HG03342 (cell line): Measurements from ENCODE around the gene HAND2.

ENCODE experiments used
- ATAC-seq: cut with Tn5 transposase; IDR thresholded peaks from one replicate; pipeline ENCODE4 v1.9.1; 2021; ENCODE audit warnings: mild to moderate bottlenecking, moderate library complexity; ENCODE audit not compliant: unreplicated experiment

HAND2 gene

GRCh38 chr4:173529477-173530325 lies at the start of gene HAND2:
TSS of gene HAND2 (minus strand) at chr4:173530229. CDS start at chr4:173529289, 940 bp downstream.
- no peak for ATAC-seq

DNA sequence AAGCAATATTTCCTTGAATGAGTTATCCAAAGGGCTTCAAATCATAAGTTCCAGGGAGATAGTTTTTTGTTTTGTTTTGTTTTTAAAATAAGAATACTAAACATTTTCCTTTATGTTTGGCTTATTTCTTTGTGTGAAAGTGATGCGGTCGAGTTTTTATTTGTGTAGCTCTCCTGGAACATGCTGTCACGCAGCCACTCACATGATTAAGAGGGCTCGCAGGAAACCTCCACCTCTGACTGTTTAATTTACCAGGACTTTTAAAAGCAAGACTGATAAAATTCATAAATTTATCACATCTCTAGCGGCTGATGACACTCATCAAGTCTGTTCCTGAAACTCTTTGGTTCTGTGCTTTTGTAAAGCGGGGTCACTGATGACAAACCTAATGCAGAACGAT lies 48.9 kb upstream of the HAND2 start:
- no peak for ATAC-seq

GRCh38 chr4:173577963-173578362 lies 47.9 kb upstream of the HAND2 start:
- ATAC-seq, result no peak

DNA sequence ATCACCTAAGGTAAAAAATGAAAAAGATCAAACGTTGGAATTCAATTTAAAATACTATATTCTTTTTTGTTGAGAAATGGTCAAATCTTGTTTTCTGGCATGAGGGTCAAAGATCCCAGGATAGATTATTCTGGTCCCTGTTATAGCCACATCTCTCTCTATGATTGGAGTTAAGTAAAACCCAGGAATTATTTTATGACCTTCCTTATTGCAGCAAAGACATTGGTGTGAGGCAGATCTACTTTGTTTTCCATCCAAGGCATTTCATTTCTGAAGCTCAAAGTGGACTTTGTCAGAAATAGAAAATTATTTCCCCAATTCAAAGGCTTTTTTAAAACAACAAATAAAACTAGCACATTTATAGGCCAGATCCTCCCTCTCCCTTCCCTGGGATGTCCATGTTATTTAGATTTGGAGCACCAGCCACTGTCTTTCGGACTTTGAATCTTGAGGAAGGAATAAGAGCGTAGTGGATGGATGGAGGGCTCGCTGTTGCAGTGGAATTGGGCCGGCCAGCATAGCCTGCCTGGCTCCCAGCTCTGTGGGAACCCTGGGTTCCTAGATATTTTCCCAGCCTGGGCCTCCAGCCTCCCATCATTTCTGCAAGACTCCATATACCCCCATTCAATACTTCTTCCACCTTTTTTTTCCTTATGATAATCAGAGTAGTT lies 45.6 kb upstream of the HAND2 start:
- no peak for ATAC-seq

DNA sequence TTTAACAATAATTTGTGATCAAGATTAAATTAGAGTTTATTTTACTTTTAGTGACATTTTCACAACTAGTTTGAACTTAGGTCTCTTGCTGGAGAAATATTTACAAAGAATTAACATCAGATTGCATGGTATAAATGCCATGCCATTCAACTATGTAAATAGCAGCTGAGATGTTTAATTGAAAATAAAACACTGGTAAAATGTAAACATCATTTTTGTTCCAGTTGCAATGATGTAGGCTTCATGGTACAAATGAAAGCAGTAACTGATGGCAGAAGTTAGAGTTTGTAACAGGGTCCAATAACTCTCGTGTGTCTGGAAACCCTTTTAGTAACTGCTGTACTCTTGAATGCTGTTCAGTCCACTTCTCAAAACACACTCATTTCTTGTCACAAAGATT lies 43.7 kb upstream of the HAND2 start:
- ATAC-seq, result no peak

- no peak for ATAC-seq
Observed at GRCh38 chr4:173573286-173573685, 43.3 kb upstream of the HAND2 start.

DNA sequence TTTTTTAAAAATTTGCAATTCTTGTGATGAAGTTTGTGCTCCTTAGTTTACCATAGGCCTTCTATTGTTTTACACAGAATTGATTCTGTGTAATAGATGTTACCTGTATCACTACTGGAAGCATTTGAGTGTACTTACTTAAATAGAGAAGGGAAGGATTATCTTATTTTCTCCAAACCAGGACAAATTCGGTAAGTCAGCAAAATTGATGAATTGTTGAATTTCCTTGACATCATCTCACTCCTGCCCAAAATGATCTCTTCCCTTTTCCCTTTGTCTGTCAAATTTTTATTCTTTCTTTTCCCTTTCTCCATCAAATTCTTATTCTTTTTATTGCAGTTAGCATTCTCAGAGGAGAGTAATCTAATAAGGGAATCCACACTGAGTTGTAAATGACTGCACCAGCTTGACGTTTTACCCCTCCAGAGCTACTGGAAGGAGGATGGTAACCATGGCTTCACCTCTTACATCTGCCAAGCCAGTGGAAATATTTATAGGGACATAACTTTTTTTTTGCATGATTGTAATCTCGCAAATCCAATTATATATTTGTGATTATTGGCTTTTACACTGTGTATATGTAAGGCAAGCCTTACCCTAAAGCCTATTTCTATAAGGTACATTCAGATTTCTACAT lies 42.6 kb upstream of the HAND2 start:
- no peak for ATAC-seq

DNA sequence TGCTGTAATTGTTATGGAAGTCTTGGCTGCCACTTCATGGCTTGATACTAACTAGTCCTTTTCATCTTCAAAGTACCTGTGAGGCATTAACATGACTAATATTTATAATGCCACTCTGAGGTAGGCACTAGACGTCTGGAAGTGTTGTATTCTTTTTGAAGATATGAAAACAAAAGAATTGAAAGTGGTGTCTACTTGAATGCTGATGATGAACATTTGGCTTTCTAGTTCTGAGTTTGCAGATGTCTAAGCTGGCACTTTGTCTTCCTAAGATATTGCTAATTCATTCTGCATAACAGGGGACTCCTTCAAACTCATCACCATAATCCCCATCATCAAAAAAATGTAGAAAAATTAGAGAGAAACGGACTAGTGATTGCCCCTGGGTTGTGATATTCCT lies 41.6 kb upstream of the HAND2 start:
- ATAC-seq, result no peak

GRCh38 chr4:173565281-173565680 lies 35.3 kb upstream of the HAND2 start:
- ATAC-seq, result no peak

DNA sequence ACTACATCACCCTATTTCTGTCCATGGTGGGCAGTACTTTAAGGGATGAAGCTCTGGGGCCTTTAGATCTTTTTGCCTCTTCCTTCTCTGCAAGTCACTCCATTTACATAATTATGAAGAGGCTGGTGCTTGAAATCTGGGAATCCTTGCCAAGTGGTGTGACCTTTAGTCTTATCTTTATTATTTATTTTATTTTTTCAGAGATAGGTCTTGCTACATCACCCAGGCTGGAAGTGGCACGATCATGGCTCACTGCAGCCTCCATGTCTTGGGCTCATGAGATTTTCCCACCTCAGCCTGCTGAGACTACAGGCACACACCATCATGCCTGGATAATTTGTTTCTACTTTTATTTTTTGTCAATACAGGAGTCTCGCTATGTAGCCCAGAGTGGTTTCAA lies 34.4 kb upstream of the HAND2 start:
- no peak for ATAC-seq

GRCh38 chr4:173560896-173561295 lies 30.9 kb upstream of the HAND2 start:
- no peak for ATAC-seq

DNA sequence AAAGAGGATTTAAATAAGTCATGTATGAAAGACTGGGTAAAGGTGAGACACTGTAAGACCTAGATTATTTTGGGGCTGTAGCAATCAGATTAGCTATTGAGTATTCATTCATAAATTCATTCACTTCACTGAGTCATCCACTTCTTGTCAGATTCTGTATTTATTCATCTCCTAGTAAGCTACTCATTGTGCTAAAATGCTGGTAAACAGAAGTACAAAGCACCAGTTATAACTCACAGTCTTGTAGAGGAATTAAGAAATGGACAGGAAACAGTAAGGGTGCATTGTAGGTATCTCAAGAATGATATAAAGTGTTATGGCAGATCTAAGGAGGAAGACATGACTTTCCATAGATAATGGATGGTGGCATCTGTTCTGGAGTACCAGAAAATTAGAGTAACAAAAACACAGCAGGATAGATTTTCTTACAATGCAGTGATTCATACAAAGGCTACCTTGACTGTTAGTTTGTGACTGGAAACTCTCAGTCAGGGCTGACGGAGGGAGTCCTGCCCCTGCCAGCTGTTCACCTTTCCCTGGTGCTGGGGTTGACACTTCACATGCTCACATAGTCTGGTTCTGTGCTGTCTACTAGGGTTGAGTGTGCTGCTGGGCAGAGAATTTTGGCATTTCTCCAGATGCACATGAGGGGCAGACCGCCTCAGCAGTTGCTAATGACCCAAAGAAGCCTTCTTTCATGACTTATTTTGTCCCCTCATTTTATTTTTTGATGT lies 26.5 kb upstream of the HAND2 start:
- ATAC-seq, result no peak

DNA sequence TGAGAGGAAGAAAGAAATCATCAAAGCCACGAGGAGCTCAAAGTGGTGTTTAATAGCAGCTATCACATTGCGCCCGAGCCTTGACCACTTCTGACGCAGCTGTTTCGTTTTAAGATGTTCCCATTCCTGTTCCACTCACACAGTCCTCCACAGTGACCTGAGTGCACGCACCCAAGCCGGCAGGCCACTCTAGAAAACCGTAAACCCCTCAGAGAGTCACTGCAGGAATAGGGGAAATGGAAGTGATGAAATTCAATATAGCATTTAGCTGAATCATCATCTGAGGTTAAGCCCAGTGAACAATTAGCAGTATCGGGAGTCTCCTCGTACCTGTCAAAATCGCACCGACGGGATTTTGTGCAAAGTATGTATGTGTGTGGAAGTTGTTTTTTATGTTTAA lies 17.9 kb upstream of the HAND2 start:
- ATAC-seq, result no peak

GRCh38 chr4:173546776-173547175 lies 16.7 kb upstream of the HAND2 start:
- no peak for ATAC-seq

DNA sequence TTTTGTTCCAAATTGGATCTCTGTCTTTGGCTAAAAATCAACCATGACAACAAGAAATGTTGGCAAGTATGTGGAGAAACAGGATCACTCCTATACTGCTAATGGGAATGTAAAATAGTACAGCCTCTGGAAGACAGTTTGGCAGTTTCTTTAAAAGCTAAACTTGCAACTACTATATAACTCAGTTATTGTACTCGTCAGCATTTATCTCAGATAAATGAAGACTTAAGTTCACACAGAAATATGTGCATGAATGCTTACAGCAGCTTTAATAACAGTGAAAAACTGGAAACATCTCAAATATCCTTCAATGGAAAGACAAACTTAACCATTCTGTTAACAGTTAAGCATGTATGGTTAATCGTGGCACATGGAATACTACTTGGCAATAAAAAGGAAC lies 15.4 kb upstream of the HAND2 start:
- no peak for ATAC-seq

DNA sequence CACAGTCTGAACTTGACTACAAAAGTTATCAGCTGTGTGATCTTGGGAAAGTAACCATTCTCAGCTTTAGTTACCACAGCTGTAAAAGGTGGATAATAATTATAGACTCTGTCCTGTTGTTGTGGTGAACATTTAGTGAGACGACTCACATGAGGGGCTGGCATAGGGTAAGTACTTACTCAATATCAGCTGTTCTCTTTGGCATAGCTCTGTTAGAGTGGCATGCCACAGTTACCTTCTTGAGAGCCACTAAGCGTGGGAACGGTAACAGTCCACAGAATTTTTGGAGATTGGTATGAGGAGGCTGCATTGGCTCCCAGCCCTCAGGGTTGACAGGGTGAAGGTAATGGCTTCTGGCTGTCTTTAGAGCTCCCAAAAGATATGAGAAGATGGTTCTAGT lies 13.2 kb upstream of the HAND2 start:
- no peak for ATAC-seq

DNA sequence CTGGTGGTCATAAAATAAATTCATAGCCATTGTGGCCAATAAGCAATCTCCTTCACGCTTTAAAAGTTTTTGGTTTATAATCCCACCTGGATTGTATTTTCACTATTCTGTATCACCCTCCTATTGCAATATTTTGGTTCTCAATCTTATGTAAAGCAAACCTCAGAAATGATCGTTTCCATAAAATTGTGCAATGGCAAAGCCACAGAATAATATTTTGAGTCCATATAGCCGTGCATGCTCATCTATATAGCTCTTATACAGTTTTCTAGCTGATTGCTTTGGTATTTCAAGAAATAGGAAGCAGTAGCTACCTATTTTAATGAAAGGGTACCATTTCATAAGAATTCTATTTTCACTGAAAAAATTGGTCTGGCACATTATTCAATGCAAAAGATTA lies 10.0 kb upstream of the HAND2 start:
- no peak for ATAC-seq

- ATAC-seq, result no peak
Observed at GRCh38 chr4:173538909-173539445, 8.9 kb upstream of the HAND2 start.

DNA sequence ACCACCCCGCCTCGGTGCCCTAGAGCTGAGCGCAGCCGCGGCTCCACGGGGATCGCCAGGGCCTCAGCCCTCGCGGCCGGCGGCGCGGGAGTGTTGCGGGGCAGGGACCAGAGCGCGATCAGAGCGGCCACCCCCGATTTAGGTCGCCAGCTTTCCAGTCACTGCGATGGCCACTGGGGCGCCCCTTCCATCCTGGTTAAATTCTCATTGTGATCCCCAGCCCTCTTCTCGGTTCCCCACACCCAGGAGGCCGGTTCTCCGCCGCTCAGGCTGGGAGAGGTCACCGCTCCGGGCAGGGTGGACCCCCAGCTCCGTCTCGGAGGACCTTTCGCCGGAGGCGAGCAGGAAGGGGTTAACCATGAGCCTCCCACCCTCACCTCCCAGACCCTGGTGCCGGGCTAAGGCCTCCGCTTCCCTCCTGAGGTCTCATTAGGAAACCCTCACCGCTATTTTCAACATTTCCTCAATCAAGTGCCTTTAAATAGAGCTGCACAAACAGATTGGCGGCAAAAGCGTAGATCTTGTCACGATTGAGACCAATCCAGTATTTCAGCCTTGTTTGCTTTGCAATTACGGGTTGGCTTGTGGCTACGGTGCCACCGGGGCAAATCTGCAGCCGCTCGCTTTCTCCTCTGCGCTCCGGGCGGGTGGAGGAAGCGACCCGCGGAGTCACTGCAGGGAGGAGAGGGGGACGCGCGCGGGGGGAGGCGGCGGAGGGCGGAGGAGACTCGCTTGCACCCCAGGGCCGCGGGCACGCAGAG lies 8.3 kb upstream of the HAND2 start:
- no peak for ATAC-seq

GRCh38 chr4:173537613-173538147 lies 7.7 kb upstream of the HAND2 start:
- ATAC-seq, result no peak
